Activated T-helper 2 cell treated with anti-CD3 and anti-CD28 coated beads, Interferon-gamma antibody, Interleukin-2, Interleukin-4, amounts not matched to agents 10 μg/mL and 5 μg/mL and 100 μg/mL, durations not matched to agents 14 hours and 24 hours and 36 hours (primary cell): ENCODE results near the gene CTNNA1. TPM values are rescaled to one million over a fixed set of nuclear protein-coding genes. Genes with fewer than 3 reads are reported as not detected.
A peak's percentile ranks its signal among the peaks of the same experiment; 100 is the strongest.

Experiments
- DNase-seq: peaks from one replicate; pipeline ENCODE4 v3.0.0; 2021; ENCODE audit warnings: low spot score
- H3K27ac Mint-ChIP-seq: one replicate; pipeline ENCODE4 v1.8.0; 2021; ENCODE audit warnings: mixed read lengths
- H3K27me3 Mint-ChIP-seq: one replicate; pipeline ENCODE4 v1.8.0; 2021; ENCODE audit warnings: low read depth, mixed read lengths
- H3K36me3 Mint-ChIP-seq: one replicate; pipeline ENCODE4 v1.8.0; 2021; ENCODE audit warnings: low read depth, mixed read lengths
- H3K4me1 Mint-ChIP-seq: one replicate; pipeline ENCODE4 v1.8.0; 2021; ENCODE audit warnings: low read depth, mixed read lengths
- H3K4me3 Mint-ChIP-seq: one replicate; pipeline ENCODE4 v1.8.0; 2021; ENCODE audit warnings: low read depth, mild to moderate bottlenecking, moderate library complexity, mixed read lengths
- H3K9me3 Mint-ChIP-seq: one replicate; pipeline ENCODE4 v1.8.0; 2021; ENCODE audit warnings: mixed read lengths
- intact Hi-C: fragments of 100-400 bp; cut with micrococcal nuclease; formaldehyde crosslinking; loops from one replicate; pipeline ENCODE4 v1.15.1; 2023
- total RNA-seq: library from RNA; stranded (reverse); gene quantifications from 2 replicates; pipeline ENCODE4 v1.2.3, GENCODE V29; 2022

CTNNA1 gene
- total RNA-seq, 1 donor from 2014 or later: 298 TPM

DNA sequence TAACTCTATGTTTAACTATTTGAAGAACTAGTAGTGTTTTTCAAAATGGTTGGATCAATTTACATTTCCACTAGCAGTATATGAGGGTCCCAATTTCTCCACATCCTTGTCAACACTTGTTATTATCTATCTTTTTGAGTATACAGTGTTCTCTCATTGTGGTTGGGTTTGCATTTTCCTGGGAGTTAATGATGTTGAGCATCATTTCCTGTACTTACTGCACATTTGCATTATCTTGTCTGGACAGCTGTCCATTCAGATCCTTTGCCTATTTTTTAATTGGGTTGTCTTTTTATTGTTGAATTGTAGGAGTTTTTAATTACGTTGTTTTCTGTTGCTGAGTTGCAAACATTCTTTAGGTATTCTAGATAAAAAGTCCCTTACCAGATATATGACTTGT is 225.4 kb downstream of the CTNNA1 start:
- Mint-ChIP-seq H3K9me3 (no peaks in the 10 kb centered on the region), H3K4me1 (peaks cover 56% of the 10 kb centered on the region), H3K27me3 (no peaks in the 10 kb centered on the region), H3K27ac (no peak overlapping the region), H3K36me3 (peaks cover 2% of the 10 kb centered on the region), H3K4me3 (no peak overlapping the region)
- no peak for DNase-seq
- intact Hi-C loops: no loop called here

DNA sequence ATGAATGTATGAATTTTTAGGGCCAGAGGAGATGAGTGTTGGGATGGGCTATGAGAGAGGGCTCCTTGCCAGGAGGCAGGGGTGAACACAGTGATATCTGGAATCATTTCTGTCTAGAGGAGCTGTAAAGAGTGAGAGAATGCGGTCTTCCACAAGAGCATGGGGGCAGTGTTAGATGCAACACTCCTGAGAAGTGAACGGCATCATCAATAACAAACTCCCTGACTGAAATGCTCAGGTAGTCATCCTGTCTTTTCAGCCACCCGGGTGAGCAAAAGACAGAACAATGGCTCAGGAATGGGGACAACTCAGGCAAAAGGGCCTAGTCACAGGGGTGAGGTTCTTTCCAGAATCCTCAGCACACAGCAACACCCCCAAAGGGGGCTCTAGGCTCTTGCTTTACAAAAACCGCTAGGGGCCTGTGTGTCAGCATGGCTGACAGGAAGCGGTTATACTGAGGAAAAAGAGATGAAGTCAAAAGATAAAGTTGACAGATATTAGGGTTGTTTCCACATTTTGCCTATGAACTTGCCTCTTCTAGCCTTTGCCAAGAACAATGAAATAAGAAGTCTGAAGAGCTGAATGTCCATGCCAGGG is 226.6 kb downstream of the CTNNA1 start:
- intact Hi-C loops: loop anchor here (5.0 kb wide), 1 partner anchor 268 kb away; no protein-coding TSS in a partner anchor
- Mint-ChIP-seq H3K4me1 (peaks cover 55% of the 10 kb centered on the region), H3K9me3 (no peaks in the 10 kb centered on the region), H3K36me3 (peaks cover 2% of the 10 kb centered on the region), H3K27ac (peak overlapping the region; percentile 74), H3K4me3 (peak overlapping the region; percentile 6), H3K27me3 (no peaks in the 10 kb centered on the region)
- DNase-seq: peak; percentile 46

DNA sequence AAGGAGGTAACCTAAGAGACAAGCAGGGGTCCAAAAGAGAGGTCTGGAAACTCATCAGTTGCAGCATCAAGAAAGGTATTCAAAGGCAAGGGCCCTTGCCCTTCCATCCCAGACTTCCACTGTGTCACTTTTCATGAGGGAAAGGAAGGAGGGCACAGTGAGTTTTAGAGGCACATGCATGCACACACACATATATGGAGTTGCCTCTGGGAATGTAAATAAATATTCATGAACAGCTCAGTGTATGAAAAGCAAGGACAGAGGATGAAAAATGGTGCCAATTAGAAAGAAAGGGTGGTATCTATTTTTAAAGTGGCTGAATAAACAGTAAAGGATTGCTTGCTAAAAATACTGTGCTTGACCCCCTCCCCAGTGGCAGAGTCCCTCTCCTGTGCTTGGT is 227.2 kb downstream of the CTNNA1 start:
- no peaks in the 10 kb centered on the region for H3K27me3 Mint-ChIP-seq
- DNase-seq: no peak
- no peaks in the 10 kb centered on the region for H3K9me3 Mint-ChIP-seq
- H3K4me1 Mint-ChIP-seq: peaks cover 58% of the 10 kb centered on the region
- H3K36me3 Mint-ChIP-seq: peaks cover 2% of the 10 kb centered on the region
- H3K4me3 Mint-ChIP-seq: peak overlapping the region; percentile 6
- peak overlapping the region; percentile 74 for H3K27ac Mint-ChIP-seq
- intact Hi-C loops: loop anchor here (5.0 kb wide), 1 partner anchor 267 kb away; no protein-coding TSS in a partner anchor

DNA sequence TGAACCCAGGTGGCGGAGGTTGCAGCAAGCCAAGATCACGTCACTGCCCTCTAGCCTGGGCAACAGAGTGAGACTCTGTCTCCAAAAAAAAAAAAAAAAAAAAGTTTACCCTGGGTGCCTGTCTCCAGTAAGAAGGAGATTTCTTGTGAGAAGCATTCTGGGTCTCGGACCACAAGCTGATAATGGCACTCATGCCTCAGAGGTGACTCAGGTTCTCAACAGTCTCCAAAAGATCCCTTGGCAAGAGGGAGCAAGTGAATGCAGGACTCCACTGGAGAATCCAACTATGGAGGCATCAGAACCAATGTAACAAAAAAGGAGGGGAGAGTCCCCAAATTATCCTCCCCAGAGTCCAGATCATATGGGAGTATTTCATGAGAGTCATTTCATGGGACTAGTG is 227.9 kb downstream of the CTNNA1 start:
- Mint-ChIP-seq H3K4me1 (peaks cover 52% of the 10 kb centered on the region), H3K4me3 (no peak overlapping the region), H3K27ac (no peak overlapping the region), H3K27me3 (no peaks in the 10 kb centered on the region), H3K36me3 (peaks cover 2% of the 10 kb centered on the region), H3K9me3 (no peaks in the 10 kb centered on the region)
- DNase-seq: no peak
- intact Hi-C loops: loop anchor here (5.0 kb wide), 1 partner anchor 266 kb away; no protein-coding TSS in a partner anchor

DNA sequence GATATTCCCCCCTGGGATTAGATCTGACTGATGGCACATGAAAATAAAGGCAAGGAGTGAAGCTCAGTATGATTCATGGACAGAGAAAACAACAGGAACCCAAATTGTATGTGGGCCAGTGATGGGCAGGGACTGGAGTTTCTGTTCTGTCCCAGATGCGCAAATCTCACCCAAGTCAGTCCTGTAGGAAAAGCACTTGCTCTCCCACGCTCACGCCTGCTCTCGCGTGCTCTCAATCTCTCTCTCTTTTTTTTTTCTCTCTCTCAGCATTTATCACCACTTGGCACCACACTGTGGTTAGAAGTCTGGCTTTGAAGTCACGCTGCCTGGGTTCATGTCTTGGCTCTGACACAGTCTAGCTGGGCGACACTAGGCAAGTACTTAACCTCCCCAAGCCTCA is 228.4 kb downstream of the CTNNA1 start:
- DNase-seq: no peak
- peak overlapping the region; percentile 10 for H3K27ac Mint-ChIP-seq
- peaks cover 2% of the 10 kb centered on the region for H3K36me3 Mint-ChIP-seq
- no peaks in the 10 kb centered on the region for H3K9me3 Mint-ChIP-seq
- intact Hi-C loops: loop anchor here (5.0 kb wide), 1 partner anchor 266 kb away; no protein-coding TSS in a partner anchor
- no peaks in the 10 kb centered on the region for H3K27me3 Mint-ChIP-seq
- H3K4me3 Mint-ChIP-seq: no peak overlapping the region
- H3K4me1 Mint-ChIP-seq: peaks cover 52% of the 10 kb centered on the region

DNA sequence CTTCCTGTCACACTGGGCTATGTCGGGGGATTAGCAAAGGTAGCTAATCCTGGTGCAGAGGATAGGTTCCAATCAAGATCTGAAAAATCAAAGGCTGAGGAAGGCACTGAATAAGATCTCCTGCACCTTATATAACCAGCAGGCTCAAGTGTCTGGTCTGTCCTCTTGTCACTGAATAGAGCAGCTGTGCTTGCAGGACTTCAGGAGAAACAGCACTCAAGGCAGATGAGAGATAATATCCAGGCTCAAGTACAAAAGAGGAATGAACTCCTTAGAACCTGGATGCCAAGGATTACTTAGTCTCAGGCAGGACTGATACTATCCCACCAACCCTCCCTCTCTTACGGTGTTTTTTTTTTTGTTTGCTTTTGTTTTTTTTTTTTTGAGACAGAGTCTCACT is 230.8 kb downstream of the CTNNA1 start:
- Mint-ChIP-seq H3K36me3 (no peaks in the 10 kb centered on the region), H3K9me3 (no peaks in the 10 kb centered on the region), H3K27ac (no peak overlapping the region), H3K4me1 (peaks cover 37% of the 10 kb centered on the region), H3K27me3 (no peaks in the 10 kb centered on the region), H3K4me3 (no peak overlapping the region)
- DNase-seq: no peak
- intact Hi-C loops: loop anchor here (5.0 kb wide), 1 partner anchor 263 kb away; no protein-coding TSS in a partner anchor

Other genes starting within 250 kb of the CTNNA1 start
- gene ETF1, start 210.2 kb upstream of the CTNNA1 start, total RNA-seq: 169 and 170 TPM in 2 replicates
- gene HSPA9, start 178.0 kb upstream of the CTNNA1 start, total RNA-seq: 333 and 340 TPM in 2 replicates
- 0.44 and 0.59 TPM in 2 replicates for gene LRRTM2, start 121.9 kb downstream of the CTNNA1 start, total RNA-seq